Activated CD4-positive, alpha-beta T cell treated with anti-CD3 and anti-CD28 coated beads, Interleukin-2, amount 10 ng/mL, durations not matched to agents 24 days and 14 days (primary cell): ENCODE results near the gene FN3K. TPM values are rescaled to one million over a fixed set of nuclear protein-coding genes. Genes with fewer than 3 reads are reported as not detected.

ENCODE experiments used
- DNase-seq: peaks from one replicate; pipeline ENCODE4 v3.0.0; 2022
- H3K27ac Mint-ChIP-seq: one replicate; pipeline ENCODE4 v1.8.0; 2022; ENCODE audit warnings: mild to moderate bottlenecking, mixed read lengths
- H3K27me3 Mint-ChIP-seq: one replicate; pipeline ENCODE4 v1.8.0; 2022; ENCODE audit warnings: mixed read lengths
- H3K36me3 Mint-ChIP-seq: one replicate; pipeline ENCODE4 v1.8.0; 2022; ENCODE audit warnings: low read depth, mild to moderate bottlenecking, mixed read lengths
- H3K4me1 Mint-ChIP-seq: one replicate; pipeline ENCODE4 v1.8.0; 2021; ENCODE audit warnings: mixed read lengths
- H3K4me3 Mint-ChIP-seq: one replicate; pipeline ENCODE4 v1.8.0; 2022; ENCODE audit warnings: mild to moderate bottlenecking, moderate library complexity, mixed read lengths
- H3K9me3 Mint-ChIP-seq: one replicate; pipeline ENCODE4 v1.8.0; 2021; ENCODE audit warnings: mixed read lengths
- intact Hi-C: fragments of 100-400 bp; cut with micrococcal nuclease; formaldehyde crosslinking; loops from one replicate; pipeline ENCODE4 v1.15.1; 2023
- total RNA-seq: library from RNA; stranded (reverse); gene quantifications from 2 replicates; pipeline ENCODE4 v1.2.3, GENCODE V29; 2022

FN3K gene
- total RNA-seq, 1 donor from 2014 or later, result 3.7 TPM

DNA sequence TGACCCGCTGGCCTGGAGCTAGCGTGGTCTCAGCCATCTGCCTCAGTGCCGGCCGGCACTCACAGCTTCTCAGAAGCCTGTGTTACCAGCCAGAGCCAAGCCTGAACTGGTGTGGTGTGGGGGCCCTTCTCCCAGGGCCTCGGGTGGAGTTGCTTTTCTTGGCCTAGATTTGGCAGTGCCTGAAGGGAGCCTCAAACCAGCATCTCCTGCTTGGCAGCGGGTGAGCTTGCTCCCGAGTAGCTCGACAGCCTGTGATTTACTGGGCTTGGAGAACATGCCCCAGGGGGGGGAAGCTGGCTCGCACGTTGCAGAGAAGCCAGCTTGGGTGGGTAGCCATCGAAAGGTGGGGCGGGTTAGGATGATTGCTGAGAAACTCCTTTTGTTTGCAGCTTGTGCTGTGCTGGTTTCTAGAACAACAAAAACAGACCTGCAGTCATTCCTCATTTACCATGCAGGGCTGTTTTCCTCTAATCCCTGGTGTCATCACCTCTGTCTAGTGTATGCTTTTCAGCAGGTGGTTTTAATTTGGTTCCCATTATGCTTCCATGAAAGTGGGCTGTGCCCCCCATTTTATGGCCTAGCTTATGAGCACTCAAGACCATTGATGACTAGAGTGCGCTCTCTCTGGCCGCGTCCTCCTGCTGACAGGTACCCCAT is 58.7 kb downstream of the FN3K start:
- H3K27me3 Mint-ChIP-seq, result no peaks in the 10 kb centered on the region
- peaks cover 2% of the 10 kb centered on the region for H3K4me1 Mint-ChIP-seq
- peaks cover 5% of the 10 kb centered on the region for H3K36me3 Mint-ChIP-seq
- no peak overlapping the region for H3K27ac Mint-ChIP-seq
- H3K9me3 Mint-ChIP-seq, result no peaks in the 10 kb centered on the region
- no peak overlapping the region for H3K4me3 Mint-ChIP-seq
- no peak for DNase-seq
- intact Hi-C loops, result no loop called here

GRCh38 chr17:82794781-82795482 is 59.5 kb downstream of the FN3K start:
- no peak overlapping the region for H3K27ac Mint-ChIP-seq
- intact Hi-C loops, result no loop called here

DNA sequence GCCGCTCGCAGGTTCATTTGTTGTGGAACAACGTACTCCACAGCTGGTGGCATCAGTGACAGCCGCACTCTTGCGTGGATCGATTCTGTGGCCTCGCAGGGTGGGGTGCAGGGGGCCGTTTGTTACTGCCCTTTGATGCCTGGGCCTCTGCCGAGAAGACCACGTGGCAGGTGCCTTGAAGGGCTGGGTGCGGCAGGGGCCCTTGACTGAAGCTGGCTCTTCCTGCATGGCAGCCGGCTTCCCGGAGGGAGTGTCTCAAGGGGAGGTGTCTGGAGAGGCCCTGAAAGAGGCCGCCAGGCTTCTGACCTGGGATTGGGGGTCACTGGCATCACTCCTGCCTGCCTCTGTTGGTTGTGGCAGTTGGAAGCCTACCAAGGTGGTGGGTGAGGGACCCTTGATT is 60.2 kb downstream of the FN3K start:
- Mint-ChIP-seq H3K4me1 (peaks cover 2% of the 10 kb centered on the region), H3K9me3 (no peaks in the 10 kb centered on the region), H3K27me3 (no peaks in the 10 kb centered on the region), H3K27ac (no peak overlapping the region), H3K4me3 (no peak overlapping the region), H3K36me3 (peaks cover 14% of the 10 kb centered on the region)
- intact Hi-C loops, result no loop called here
- no peak for DNase-seq

More at GRCh38 chr17:82794781-82795482, 59.5 kb downstream of the FN3K start:
- no peaks in the 10 kb centered on the region for H3K9me3 Mint-ChIP-seq
- DNase-seq, result no peak
- H3K36me3 Mint-ChIP-seq, result peaks cover 8% of the 10 kb centered on the region
- H3K4me3 Mint-ChIP-seq, result no peak overlapping the region
- H3K27me3 Mint-ChIP-seq, result no peaks in the 10 kb centered on the region
- H3K4me1 Mint-ChIP-seq, result peaks cover 2% of the 10 kb centered on the region

DNA sequence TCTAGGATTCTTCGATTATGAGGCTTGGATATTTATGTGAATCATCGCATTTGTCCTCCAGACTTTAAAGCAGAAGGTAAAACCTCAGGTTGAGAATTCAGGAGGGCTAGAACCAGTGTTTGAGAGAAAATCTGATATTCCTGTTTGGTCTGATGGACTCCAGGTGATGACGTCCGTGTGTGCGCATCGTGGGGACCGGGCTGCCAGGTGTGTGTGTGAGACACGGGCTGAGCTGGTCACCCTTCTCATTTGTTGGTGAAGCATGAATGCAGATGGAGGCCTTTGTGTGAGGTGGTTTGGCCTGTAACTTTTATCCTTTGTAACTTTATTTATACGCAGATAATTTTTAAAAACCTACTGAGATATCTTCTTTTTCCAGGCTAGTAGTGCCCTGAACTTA is 61.6 kb downstream of the FN3K start:
- H3K27me3 Mint-ChIP-seq, result no peaks in the 10 kb centered on the region
- no peaks in the 10 kb centered on the region for H3K9me3 Mint-ChIP-seq
- peaks cover 2% of the 10 kb centered on the region for H3K4me1 Mint-ChIP-seq
- intact Hi-C loops, result no loop called here
- DNase-seq, result no peak
- no peak overlapping the region for H3K27ac Mint-ChIP-seq
- no peak overlapping the region for H3K4me3 Mint-ChIP-seq
- H3K36me3 Mint-ChIP-seq, result peaks cover 22% of the 10 kb centered on the region

DNA sequence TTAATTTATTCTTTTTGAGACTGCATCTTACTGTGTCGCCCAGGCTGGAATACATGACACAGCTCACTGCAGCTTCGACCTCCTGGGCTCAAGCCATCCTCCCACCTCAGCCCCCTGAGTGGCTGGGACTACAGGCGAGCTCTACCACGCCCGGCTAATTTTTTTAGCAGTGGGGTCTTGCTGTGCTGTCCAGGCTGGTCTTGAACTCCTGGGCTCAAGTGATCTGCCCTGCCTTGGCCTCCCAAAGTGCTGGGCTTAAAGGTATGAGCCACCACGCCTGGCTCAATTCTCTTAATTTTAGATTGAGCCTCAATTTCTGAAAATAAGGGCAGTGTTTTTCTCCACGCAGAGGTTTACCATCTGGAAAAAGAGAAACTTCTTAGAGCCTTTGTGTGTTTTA is 63.3 kb downstream of the FN3K start:
- no peak for DNase-seq
- intact Hi-C loops, result no loop called here
- H3K9me3 Mint-ChIP-seq, result no peaks in the 10 kb centered on the region
- H3K27me3 Mint-ChIP-seq, result no peaks in the 10 kb centered on the region
- H3K4me1 Mint-ChIP-seq, result peaks cover 7% of the 10 kb centered on the region
- no peak overlapping the region for H3K27ac Mint-ChIP-seq
- peaks cover 24% of the 10 kb centered on the region for H3K36me3 Mint-ChIP-seq
- H3K4me3 Mint-ChIP-seq, result no peak overlapping the region

DNA sequence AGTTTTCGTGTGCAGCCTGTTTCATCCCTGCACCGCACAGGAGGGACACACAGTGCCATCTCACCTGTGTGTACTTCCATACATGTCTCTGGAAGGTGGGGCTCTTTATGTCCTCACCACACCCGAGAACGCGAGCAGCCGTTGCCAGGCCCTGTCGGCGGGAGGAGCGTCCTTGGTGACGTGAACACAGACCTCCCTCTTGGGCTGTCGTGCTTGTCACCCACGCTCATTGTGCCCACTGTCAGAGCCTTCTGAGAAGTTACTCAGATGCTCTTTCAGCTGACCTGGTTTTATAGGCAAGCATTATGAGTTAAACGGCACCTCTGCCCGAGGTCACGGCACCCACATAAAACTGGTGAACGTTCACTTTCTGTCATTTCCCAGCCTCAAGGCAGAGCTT is 64.2 kb downstream of the FN3K start:
- peaks cover 7% of the 10 kb centered on the region for H3K4me1 Mint-ChIP-seq

More for the DNA sequence above, 64.2 kb downstream of the FN3K start:
- no peak for DNase-seq
- Mint-ChIP-seq H3K4me3 (no peak overlapping the region), H3K9me3 (no peaks in the 10 kb centered on the region), H3K27ac (no peak overlapping the region), H3K27me3 (no peaks in the 10 kb centered on the region), H3K36me3 (peaks cover 24% of the 10 kb centered on the region)
- intact Hi-C loops, result no loop called here

Other genes with a start within 250 kb of the FN3K start
- 92.6 and 97.4 TPM in 2 replicates for gene FOXK2, start 215.9 kb upstream of the FN3K start, total RNA-seq
- gene WDR45B, start 87.2 kb upstream of the FN3K start, total RNA-seq, result 62.8 and 66.8 TPM in 2 replicates
- gene RAB40B, start 36.9 kb upstream of the FN3K start, total RNA-seq, result 4.9 and 5.4 TPM in 2 replicates
- gene FN3KRP, start 18.9 kb upstream of the FN3K start, total RNA-seq, result 38.7 and 43.4 TPM in 2 replicates
- 117 and 122 TPM in 2 replicates for gene TBCD, start 16.4 kb downstream of the FN3K start, total RNA-seq
- gene ZNF750, start 104.4 kb downstream of the FN3K start, total RNA-seq, result not detected in 2 replicates